ENCODE data around the gene SELENOS. TPM values are rescaled to one million over a fixed set of nuclear protein-coding genes. Genes with fewer than 3 reads are reported as not detected.

Gene SELENOS
- total RNA-seq, 2 donors from 2014 or later, result 66.9 to 100 TPM

DNA sequence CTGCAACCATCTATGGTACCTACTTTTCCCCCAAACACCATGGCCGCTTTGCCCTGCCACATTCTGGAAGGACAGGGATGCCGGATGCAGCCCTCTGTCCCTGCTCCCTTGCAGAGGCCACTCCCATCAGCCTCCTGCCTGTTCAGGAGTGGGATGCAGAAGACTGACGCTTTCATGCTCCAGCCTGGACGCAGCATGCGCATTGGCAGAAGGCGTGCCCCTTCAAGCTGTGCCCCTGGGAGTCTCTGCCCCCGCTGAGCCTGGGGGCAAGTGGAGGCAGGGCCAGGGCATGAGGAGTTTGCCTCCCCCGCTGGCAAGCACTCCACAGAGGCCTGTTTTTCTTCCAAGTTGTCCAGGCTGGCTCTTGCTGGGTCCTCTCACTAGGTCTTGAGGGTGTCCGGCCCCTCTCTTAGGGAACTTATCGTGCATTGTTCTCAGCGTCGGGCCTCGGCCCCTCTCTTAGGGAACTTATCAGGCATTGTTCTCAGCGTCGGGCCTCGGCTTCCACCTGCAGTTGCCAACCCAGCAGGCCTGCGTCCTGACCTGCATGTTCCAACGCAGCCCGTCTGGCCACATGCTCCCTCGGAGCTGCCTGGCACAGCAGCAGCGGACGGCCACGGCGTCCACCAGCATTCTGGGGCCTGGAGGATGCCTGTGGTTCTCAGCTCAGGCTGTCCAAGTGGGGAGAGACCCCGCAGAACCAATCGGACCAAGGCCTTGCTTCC, 32.3 kb upstream of the SELENOS start:
- Histone ChIP-seq H3K4me1 (replicated peaks) (no peaks in the 10 kb centered on the region), H3K9me3 (no peaks in the 10 kb centered on the region), H3K4me3 (no peak overlapping the region), H3K27me3 (replicated peaks; ENCODE audit: insufficient read depth) (no peaks in the 10 kb centered on the region), H3K27ac (no peak overlapping the region), H3K36me3 (no peaks in the 10 kb centered on the region)
- no peak for DNase-seq (ENCODE audit: low spot score)
- TF ChIP-seq, protein P1, sequence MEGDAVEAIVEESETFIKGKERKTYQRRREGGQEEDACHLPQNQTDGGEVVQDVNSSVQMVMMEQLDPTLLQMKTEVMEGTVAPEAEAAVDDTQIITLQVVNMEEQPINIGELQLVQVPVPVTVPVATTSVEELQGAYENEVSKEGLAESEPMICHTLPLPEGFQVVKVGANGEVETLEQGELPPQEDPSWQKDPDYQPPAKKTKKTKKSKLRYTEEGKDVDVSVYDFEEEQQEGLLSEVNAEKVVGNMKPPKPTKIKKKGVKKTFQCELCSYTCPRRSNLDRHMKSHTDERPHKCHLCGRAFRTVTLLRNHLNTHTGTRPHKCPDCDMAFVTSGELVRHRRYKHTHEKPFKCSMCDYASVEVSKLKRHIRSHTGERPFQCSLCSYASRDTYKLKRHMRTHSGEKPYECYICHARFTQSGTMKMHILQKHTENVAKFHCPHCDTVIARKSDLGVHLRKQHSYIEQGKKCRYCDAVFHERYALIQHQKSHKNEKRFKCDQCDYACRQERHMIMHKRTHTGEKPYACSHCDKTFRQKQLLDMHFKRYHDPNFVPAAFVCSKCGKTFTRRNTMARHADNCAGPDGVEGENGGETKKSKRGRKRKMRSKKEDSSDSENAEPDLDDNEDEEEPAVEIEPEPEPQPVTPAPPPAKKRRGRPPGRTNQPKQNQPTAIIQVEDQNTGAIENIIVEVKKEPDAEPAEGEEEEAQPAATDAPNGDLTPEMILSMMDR (IDR thresholded peaks at IDR 0.05), result no peak
- TF ChIP-seq POLR2A (IDR thresholded peaks at IDR 0.05), result no peak
- no peak for TF ChIP-seq POLR2AphosphoS5 (IDR thresholded peaks at IDR 0.05)
- WGBS, result 59% methylated on average over 26 of the region's 26 CpGs
- intact Hi-C loops (cut with DNase I), result no loop called here

DNA sequence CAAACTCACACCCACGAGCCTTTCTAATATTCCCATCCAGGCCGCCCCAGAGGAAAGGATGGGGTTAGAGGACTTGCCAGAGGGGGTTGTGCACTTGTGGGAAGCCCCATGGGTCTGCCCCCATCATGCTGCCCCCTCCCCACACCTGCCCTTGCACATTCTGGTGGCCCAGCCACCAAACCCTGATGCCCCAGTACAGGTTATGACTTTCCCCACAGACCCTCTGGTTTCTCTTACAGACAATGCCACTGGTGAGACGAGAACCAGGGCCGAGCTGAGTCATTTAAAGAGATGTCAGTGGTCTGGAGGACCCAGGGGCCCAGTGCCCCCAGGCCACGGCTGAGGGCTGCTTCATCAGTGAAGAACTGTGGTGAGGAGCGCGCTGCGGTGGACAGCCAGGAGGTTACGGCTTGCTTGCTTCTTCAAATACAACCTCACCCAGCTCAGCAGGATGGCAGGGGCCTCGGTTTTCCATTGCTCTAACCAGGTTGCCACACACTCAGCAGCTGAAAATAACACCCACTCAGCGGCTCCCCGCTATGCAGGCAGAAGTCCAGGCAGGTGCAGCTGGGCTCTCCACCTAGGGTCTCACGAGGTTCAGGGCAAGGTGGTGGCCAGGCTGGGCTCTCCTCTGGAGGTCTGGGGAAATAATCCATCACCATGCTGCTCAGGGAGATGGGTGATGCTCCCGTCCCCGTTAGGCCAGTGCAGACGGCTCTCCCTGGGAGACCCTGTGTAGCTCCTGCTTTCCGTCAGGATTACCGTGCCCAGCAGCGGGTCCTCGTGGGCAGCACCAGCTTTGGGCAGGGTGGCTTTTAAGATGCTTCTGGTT, 31.5 kb upstream of the SELENOS start:
- DNase-seq (ENCODE audit: low spot score), result no peak
- Histone ChIP-seq H3K9me3 (no peaks in the 10 kb centered on the region), H3K36me3 (no peaks in the 10 kb centered on the region), H3K27me3 (replicated peaks; ENCODE audit: insufficient read depth) (no peaks in the 10 kb centered on the region), H3K27ac (no peak overlapping the region), H3K4me3 (no peak overlapping the region), H3K4me1 (replicated peaks) (no peaks in the 10 kb centered on the region)
- intact Hi-C loops (cut with DNase I), result no loop called here
- TF ChIP-seq POLR2A (IDR thresholded peaks at IDR 0.05) (no peak), POLR2AphosphoS5 (IDR thresholded peaks at IDR 0.05) (no peak)
- TF ChIP-seq, protein P1 (IDR thresholded peaks at IDR 0.05), result no peak
- WGBS, result 88% methylated on average over 19 of the region's 20 CpGs

DNA sequence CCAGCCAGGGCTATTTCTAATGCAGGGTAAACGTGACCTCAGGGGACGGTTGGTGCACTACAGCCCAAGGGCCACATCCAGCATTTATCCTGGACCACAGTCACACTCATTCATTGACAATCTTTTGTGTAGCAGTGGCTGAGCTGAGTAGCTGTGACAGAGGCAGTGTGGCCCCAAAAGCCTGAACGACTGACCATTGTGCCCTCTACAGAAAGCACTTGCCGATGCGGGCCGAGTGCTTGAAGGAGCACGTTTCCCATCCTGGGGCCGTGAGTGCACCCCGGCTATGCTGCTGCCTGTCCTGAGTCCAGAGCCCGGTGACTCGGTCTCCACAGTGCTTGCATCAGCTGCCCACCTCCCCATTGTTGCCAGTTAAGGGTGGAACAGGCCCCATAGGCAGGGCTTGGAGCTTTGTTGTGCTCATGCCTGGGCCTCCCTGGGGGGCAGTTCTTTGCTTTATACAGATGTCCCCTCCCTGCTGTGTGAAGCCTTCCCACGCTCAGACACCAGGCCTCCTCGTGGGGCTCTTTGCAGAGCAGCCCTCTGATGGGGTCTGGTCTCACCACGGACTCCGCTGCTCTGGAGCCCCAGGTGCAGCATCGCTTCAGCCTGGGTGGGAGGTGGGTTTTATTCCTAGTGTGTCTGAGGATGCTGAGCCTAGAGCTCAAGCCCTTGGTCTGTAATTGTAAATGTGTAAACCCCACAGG, 30.8 kb upstream of the SELENOS start:
- no peaks in the 10 kb centered on the region for H3K4me1 ChIP-seq (replicated peaks)
- WGBS, result 87% methylated on average over 16 of the region's 16 CpGs
- no peak overlapping the region for H3K27ac ChIP-seq
- TF ChIP-seq POLR2AphosphoS5 (IDR thresholded peaks at IDR 0.05) (no peak), POLR2A (IDR thresholded peaks at IDR 0.05) (no peak)
- TF ChIP-seq, protein P1 (IDR thresholded peaks at IDR 0.05), result no peak
- no peak overlapping the region for H3K4me3 ChIP-seq
- H3K27me3 ChIP-seq (replicated peaks; ENCODE audit: insufficient read depth), result no peaks in the 10 kb centered on the region
- no peaks in the 10 kb centered on the region for H3K36me3 ChIP-seq
- intact Hi-C loops (cut with DNase I), result no loop called here
- no peak for DNase-seq (ENCODE audit: low spot score)
- no peaks in the 10 kb centered on the region for H3K9me3 ChIP-seq

DNA sequence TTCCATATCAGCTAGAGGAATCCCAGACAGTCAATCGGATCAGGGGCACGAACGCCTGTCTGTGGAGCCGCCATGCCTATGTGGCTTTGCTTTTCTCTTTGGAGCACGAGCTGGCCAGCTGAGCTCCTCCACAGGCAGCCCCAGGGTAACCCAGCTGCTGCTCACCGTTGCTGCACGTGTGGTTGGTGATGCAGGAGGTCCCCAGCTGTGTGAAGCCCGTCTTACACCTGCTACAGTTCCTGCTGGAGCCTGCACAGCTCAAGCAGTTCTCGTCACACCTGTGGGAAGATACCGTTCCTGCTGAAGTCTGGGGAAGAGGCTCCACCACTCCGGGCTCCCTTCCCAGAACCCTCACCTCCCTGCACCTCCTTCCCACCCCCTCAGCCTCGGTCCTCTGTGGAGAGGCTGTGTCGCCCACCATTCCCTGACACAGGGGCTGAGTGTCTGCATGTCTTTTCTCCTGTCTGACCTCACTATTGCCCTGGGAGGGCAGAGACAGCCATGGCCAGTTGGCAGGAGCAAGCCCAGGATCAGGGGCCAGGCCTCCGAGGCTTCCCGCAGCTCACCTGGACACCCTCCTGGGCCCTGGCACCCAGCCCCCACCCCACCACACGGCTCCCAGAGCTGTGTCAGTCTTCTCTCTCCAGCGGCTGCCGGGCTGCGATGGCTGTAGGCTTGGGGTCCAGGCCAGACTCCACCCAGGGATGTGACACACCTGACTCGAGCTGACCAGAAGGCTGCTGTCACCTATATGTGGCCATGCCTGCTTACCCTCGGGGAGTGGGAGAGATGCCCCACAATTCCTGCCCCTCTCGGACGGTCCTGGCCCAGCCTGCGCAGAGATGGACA, 30.0 kb upstream of the SELENOS start:
- DNase-seq (ENCODE audit: low spot score), result no peak
- Histone ChIP-seq H3K27me3 (replicated peaks; ENCODE audit: insufficient read depth) (no peaks in the 10 kb centered on the region), H3K9me3 (no peaks in the 10 kb centered on the region), H3K4me1 (replicated peaks) (no peaks in the 10 kb centered on the region), H3K27ac (no peak overlapping the region), H3K4me3 (no peak overlapping the region), H3K36me3 (no peaks in the 10 kb centered on the region)
- intact Hi-C loops (cut with DNase I), result no loop called here
- TF ChIP-seq POLR2A (IDR thresholded peaks at IDR 0.05) (no peak), POLR2AphosphoS5 (IDR thresholded peaks at IDR 0.05) (no peak)
- TF ChIP-seq, protein P1 (IDR thresholded peaks at IDR 0.05), result no peak
- WGBS, result 68% methylated on average over 24 of the region's 24 CpGs
